ENCODE measurements around the gene SPDYE1.
"Not testable (repeated sequence)": the region's sequence is repeated elsewhere in the genome, so short reads cannot be mapped to it uniquely, and the experiment has no call there.

Gene SPDYE1

GRCh38 chr7:43997532-43997931 is at the start of gene SPDYE1:
SPDYE1 (plus strand) TSS chr7:43997897; CDS start chr7:43999950, 2,053 bp downstream.
- DNase-seq (ENCODE audit: low read depth in 2 of 2): not testable (repeated sequence)

GRCh38 chr7:43952028-43952427 is 45.7 kb upstream of the SPDYE1 start:
- no peak for DNase-seq (ENCODE audit: low read depth in 2 of 2)

GRCh38 chr7:43953071-43953470 is 44.6 kb upstream of the SPDYE1 start:
- no peak for DNase-seq (ENCODE audit: low read depth in 2 of 2)

- peak; percentile 3 to 8 for DNase-seq (ENCODE audit: low read depth in 2 of 2)
These were observed 43.0 kb upstream of the SPDYE1 start for GRCh38 chr7:43954524-43955228.

GRCh38 chr7:43956027-43956426 is 41.7 kb upstream of the SPDYE1 start:
- DNase-seq (ENCODE audit: low read depth in 2 of 2): no peak

GRCh38 chr7:43960933-43961332 is 36.8 kb upstream of the SPDYE1 start:
- no peak for DNase-seq (ENCODE audit: low read depth in 2 of 2)

- not testable (repeated sequence) for DNase-seq (ENCODE audit: low read depth in 2 of 2)
These were observed 31.3 kb upstream of the SPDYE1 start for GRCh38 chr7:43966392-43966791.

GRCh38 chr7:43968172-43969040 is 29.3 kb upstream of the SPDYE1 start:
- not testable (repeated sequence) for DNase-seq (ENCODE audit: low read depth in 2 of 2)

- not testable (repeated sequence) for DNase-seq (ENCODE audit: low read depth in 2 of 2)
These were observed 28.1 kb upstream of the SPDYE1 start for GRCh38 chr7:43969586-43969985.

GRCh38 chr7:43970698-43971097 is 27.0 kb upstream of the SPDYE1 start:
- not testable (repeated sequence) for DNase-seq (ENCODE audit: low read depth in 2 of 2)

- DNase-seq (ENCODE audit: low read depth in 2 of 2): not testable (repeated sequence)
These were observed 23.6 kb upstream of the SPDYE1 start for GRCh38 chr7:43974033-43974573.

- DNase-seq (ENCODE audit: low read depth in 2 of 2): not testable (repeated sequence)
These were observed 22.8 kb upstream of the SPDYE1 start for GRCh38 chr7:43974725-43975482.

- no peak for DNase-seq (ENCODE audit: low read depth in 2 of 2)
These were observed 20.2 kb upstream of the SPDYE1 start for GRCh38 chr7:43977525-43977924.

- DNase-seq (ENCODE audit: low read depth in 2 of 2): not testable (repeated sequence)
These were observed 19.6 kb upstream of the SPDYE1 start for GRCh38 chr7:43978102-43978501.

- not testable (repeated sequence) for DNase-seq (ENCODE audit: low read depth in 2 of 2)
These were observed 14.8 kb upstream of the SPDYE1 start for GRCh38 chr7:43982848-43983247.

- DNase-seq (ENCODE audit: low read depth in 2 of 2): not testable (repeated sequence)
These were observed 14.0 kb upstream of the SPDYE1 start for GRCh38 chr7:43983736-43984135.

- peak; percentile 12 to 15 for DNase-seq (ENCODE audit: low read depth in 2 of 2)
These were observed 11.5 kb upstream of the SPDYE1 start for GRCh38 chr7:43985904-43986864.

GRCh38 chr7:43987476-43987875 is 10.2 kb upstream of the SPDYE1 start:
- DNase-seq (ENCODE audit: low read depth in 2 of 2): not testable (repeated sequence)

- not testable (repeated sequence) for DNase-seq (ENCODE audit: low read depth in 2 of 2)
These were observed 7.6 kb upstream of the SPDYE1 start for GRCh38 chr7:43990011-43990585.

GRCh38 chr7:43990829-43991228 is 6.9 kb upstream of the SPDYE1 start:
- not testable (repeated sequence) for DNase-seq (ENCODE audit: low read depth in 2 of 2)
